Measurements from ENCODE around the gene C3orf70. TPM values are rescaled to one million over a fixed set of nuclear protein-coding genes. Genes with fewer than 3 reads are reported as not detected.

C3orf70 gene
- total RNA-seq, 1 donor from 2014 or later, result 5.7 TPM

- Histone ChIP-seq H3K4me1 (ENCODE audit: insufficient read depth, low read length) (no peaks in the 10 kb centered on the region), H3K4me3 (ENCODE audit: insufficient read depth, low read depth, low read length) (no peak overlapping the region), H2AFZ (ENCODE audit: low read depth, low read length) (no peak overlapping the region), H3K27ac (ENCODE audit: low read depth, low read length) (no peak overlapping the region), H4K20me1 (ENCODE audit: insufficient read depth, low read length) (no peaks in the 10 kb centered on the region), H3K9ac (ENCODE audit: low read length) (no peak overlapping the region), H3K36me3 (ENCODE audit: insufficient read depth, low read length) (peaks cover 4% of the 10 kb centered on the region), H3K79me2 (ENCODE audit: insufficient read depth, low read length) (no peaks in the 10 kb centered on the region), H3K4me2 (ENCODE audit: low read length) (no peak overlapping the region), H3K9me3 (ENCODE audit: insufficient read depth, low read depth, low read length) (no peaks in the 10 kb centered on the region), H3K27me3 (ENCODE audit: insufficient read depth, low read length) (no peaks in the 10 kb centered on the region)
- no peak for FAIRE-seq
- no peak for DNase-seq (ENCODE audit: low read depth)
- H3K27me3 Mint-ChIP-seq (ENCODE audit: low read depth, unreplicated experiment), result no peaks in the 10 kb centered on the region
- H3K4me1 Mint-ChIP-seq (ENCODE audit: low read depth, unreplicated experiment), result no peaks in the 10 kb centered on the region
- H3K27ac Mint-ChIP-seq (ENCODE audit: unreplicated experiment), result no peak overlapping the region
- TF ChIP-seq CTCF (IDR thresholded peaks at IDR 0.05; ENCODE audit: insufficient read depth, low read depth, low read length) (no peak), EZH2 (IDR thresholded peaks at IDR 0.05; ENCODE audit: insufficient read depth, low read length) (no peak)
- peaks cover 21% of the 10 kb centered on the region for H3K9me3 Mint-ChIP-seq (ENCODE audit: unreplicated experiment)
- no peak overlapping the region for H3K4me3 Mint-ChIP-seq (ENCODE audit: unreplicated experiment)
- H3K36me3 Mint-ChIP-seq (ENCODE audit: low read depth, unreplicated experiment), result peaks cover 38% of the 10 kb centered on the region
Measured at GRCh38 chr3:185056908-185057307, 96.0 kb downstream of the C3orf70 start.

- H2AFZ ChIP-seq (ENCODE audit: low read depth, low read length), result no peak overlapping the region
- no peak overlapping the region for H3K27ac Mint-ChIP-seq (ENCODE audit: unreplicated experiment)
- no peak overlapping the region for H3K9ac ChIP-seq (ENCODE audit: low read length)
- peaks cover 4% of the 10 kb centered on the region for H3K36me3 ChIP-seq (ENCODE audit: insufficient read depth, low read length)
- no peak overlapping the region for H3K27ac ChIP-seq (ENCODE audit: low read depth, low read length)
- peaks cover 57% of the 10 kb centered on the region for H3K36me3 Mint-ChIP-seq (ENCODE audit: low read depth, unreplicated experiment)
- H4K20me1 ChIP-seq (ENCODE audit: insufficient read depth, low read length), result no peaks in the 10 kb centered on the region
- H3K9me3 ChIP-seq (ENCODE audit: insufficient read depth, low read depth, low read length), result no peaks in the 10 kb centered on the region
- FAIRE-seq (no peak), DNase-seq (ENCODE audit: low read depth) (no peak)
- H3K79me2 ChIP-seq (ENCODE audit: insufficient read depth, low read length), result no peaks in the 10 kb centered on the region
- TF ChIP-seq CTCF (IDR thresholded peaks at IDR 0.05; ENCODE audit: insufficient read depth, low read depth, low read length), result no peak
- TF ChIP-seq EZH2 (IDR thresholded peaks at IDR 0.05; ENCODE audit: insufficient read depth, low read length), result no peak
- no peaks in the 10 kb centered on the region for H3K27me3 Mint-ChIP-seq (ENCODE audit: low read depth, unreplicated experiment)
- no peaks in the 10 kb centered on the region for H3K4me1 Mint-ChIP-seq (ENCODE audit: low read depth, unreplicated experiment)
- H3K27me3 ChIP-seq (ENCODE audit: insufficient read depth, low read length), result no peaks in the 10 kb centered on the region
- peaks cover 8% of the 10 kb centered on the region for H3K9me3 Mint-ChIP-seq (ENCODE audit: unreplicated experiment)
- H3K4me2 ChIP-seq (ENCODE audit: low read length), result no peak overlapping the region
- no peak overlapping the region for H3K4me3 Mint-ChIP-seq (ENCODE audit: unreplicated experiment)
- no peaks in the 10 kb centered on the region for H3K4me1 ChIP-seq (ENCODE audit: insufficient read depth, low read length)
- no peak overlapping the region for H3K4me3 ChIP-seq (ENCODE audit: insufficient read depth, low read depth, low read length)
Measured at GRCh38 chr3:185052631-185053030, 100.2 kb downstream of the C3orf70 start.

GRCh38 chr3:185051801-185052200, 101.1 kb downstream of the C3orf70 start:
- Histone ChIP-seq H3K27me3 (ENCODE audit: insufficient read depth, low read length) (no peaks in the 10 kb centered on the region), H3K27ac (ENCODE audit: low read depth, low read length) (no peak overlapping the region), H3K9me3 (ENCODE audit: insufficient read depth, low read depth, low read length) (no peaks in the 10 kb centered on the region), H2AFZ (ENCODE audit: low read depth, low read length) (no peak overlapping the region), H4K20me1 (ENCODE audit: insufficient read depth, low read length) (no peaks in the 10 kb centered on the region), H3K4me3 (ENCODE audit: insufficient read depth, low read depth, low read length) (no peak overlapping the region), H3K36me3 (ENCODE audit: insufficient read depth, low read length) (peaks cover 4% of the 10 kb centered on the region), H3K9ac (ENCODE audit: low read length) (no peak overlapping the region), H3K4me2 (ENCODE audit: low read length) (no peak overlapping the region), H3K79me2 (ENCODE audit: insufficient read depth, low read length) (no peaks in the 10 kb centered on the region), H3K4me1 (ENCODE audit: insufficient read depth, low read length) (no peaks in the 10 kb centered on the region)
- DNase-seq (ENCODE audit: low read depth) (no peak), FAIRE-seq (no peak)
- Mint-ChIP-seq H3K36me3 (ENCODE audit: low read depth, unreplicated experiment) (peaks cover 53% of the 10 kb centered on the region), H3K4me3 (ENCODE audit: unreplicated experiment) (no peak overlapping the region), H3K9me3 (ENCODE audit: unreplicated experiment) (peaks cover 7% of the 10 kb centered on the region), H3K27ac (ENCODE audit: unreplicated experiment) (no peak overlapping the region), H3K4me1 (ENCODE audit: low read depth, unreplicated experiment) (no peaks in the 10 kb centered on the region), H3K27me3 (ENCODE audit: low read depth, unreplicated experiment) (no peaks in the 10 kb centered on the region)
- TF ChIP-seq EZH2 (IDR thresholded peaks at IDR 0.05; ENCODE audit: insufficient read depth, low read length) (no peak), CTCF (IDR thresholded peaks at IDR 0.05; ENCODE audit: insufficient read depth, low read depth, low read length) (no peak)
